ENCODE data around the gene B3GNT8. TPM values are rescaled to one million over a fixed set of nuclear protein-coding genes. Genes with fewer than 3 reads are reported as not detected.

The B3GNT8 gene
- total and polyA plus RNA-seq, 9 of the 15 experiments (the other 6 are each of a cell fraction or from before 2014, with no cell fraction given) = 0.11 to 2.9 (median 0.65) TPM; not detected in 2

DNA sequence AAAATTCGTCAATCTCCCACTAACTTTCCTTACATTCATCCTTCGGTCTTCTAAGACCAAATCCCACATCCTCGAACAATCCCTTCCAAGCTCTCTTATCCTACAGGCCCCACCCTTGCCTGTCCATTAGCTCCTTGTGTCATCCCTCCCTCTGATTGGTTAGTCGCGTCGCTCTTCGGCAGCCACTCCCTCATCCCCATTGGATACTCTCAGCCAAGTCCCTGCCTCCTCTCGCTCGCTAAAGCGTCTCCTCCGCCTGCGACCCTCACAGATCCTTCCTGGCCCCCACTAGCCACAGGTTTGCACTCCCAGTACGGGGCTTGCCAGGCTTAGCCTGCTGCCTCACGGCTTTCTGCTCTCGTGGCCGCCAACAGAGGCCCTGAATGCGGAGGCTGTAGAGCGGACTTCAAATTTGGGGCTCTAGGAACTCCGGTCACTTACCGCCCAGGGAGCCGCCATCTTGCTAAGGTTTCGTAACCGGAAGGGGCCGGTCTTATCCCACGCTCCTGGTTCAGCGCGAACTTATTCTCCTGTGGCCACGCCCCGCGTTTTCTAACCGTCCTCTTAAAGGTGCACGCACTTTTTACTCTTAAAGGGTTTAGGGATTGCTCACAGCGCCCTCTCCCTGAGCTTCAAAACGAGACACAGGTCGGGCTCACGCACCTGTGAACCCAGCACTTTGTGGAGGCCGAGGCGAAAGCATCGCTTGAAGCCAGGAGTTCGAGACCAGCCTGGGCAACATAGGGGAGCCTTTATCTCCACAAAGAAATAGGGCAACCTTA, 12.5 kb upstream of the B3GNT8 start, which contains the start of gene DMAC2 (continued):
- TF ChIP-seq, protein P1, sequence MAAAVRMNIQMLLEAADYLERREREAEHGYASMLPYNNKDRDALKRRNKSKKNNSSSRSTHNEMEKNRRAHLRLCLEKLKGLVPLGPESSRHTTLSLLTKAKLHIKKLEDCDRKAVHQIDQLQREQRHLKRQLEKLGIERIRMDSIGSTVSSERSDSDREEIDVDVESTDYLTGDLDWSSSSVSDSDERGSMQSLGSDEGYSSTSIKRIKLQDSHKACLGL (CRISPR knock-in tag; IDR thresholded peaks at IDR 0.05; ENCODE audit: borderline replicate concordance, poor library complexity, severe bottlenecking) = peak; percentile 53
- no peak for TF ChIP-seq KDM1A (IDR thresholded peaks at IDR 0.05)
- TF ChIP-seq SAFB (IDR thresholded peaks at IDR 0.05; ENCODE audit: borderline replicate concordance, low read depth, low read length) = no peak
- TF ChIP-seq, protein P2, sequence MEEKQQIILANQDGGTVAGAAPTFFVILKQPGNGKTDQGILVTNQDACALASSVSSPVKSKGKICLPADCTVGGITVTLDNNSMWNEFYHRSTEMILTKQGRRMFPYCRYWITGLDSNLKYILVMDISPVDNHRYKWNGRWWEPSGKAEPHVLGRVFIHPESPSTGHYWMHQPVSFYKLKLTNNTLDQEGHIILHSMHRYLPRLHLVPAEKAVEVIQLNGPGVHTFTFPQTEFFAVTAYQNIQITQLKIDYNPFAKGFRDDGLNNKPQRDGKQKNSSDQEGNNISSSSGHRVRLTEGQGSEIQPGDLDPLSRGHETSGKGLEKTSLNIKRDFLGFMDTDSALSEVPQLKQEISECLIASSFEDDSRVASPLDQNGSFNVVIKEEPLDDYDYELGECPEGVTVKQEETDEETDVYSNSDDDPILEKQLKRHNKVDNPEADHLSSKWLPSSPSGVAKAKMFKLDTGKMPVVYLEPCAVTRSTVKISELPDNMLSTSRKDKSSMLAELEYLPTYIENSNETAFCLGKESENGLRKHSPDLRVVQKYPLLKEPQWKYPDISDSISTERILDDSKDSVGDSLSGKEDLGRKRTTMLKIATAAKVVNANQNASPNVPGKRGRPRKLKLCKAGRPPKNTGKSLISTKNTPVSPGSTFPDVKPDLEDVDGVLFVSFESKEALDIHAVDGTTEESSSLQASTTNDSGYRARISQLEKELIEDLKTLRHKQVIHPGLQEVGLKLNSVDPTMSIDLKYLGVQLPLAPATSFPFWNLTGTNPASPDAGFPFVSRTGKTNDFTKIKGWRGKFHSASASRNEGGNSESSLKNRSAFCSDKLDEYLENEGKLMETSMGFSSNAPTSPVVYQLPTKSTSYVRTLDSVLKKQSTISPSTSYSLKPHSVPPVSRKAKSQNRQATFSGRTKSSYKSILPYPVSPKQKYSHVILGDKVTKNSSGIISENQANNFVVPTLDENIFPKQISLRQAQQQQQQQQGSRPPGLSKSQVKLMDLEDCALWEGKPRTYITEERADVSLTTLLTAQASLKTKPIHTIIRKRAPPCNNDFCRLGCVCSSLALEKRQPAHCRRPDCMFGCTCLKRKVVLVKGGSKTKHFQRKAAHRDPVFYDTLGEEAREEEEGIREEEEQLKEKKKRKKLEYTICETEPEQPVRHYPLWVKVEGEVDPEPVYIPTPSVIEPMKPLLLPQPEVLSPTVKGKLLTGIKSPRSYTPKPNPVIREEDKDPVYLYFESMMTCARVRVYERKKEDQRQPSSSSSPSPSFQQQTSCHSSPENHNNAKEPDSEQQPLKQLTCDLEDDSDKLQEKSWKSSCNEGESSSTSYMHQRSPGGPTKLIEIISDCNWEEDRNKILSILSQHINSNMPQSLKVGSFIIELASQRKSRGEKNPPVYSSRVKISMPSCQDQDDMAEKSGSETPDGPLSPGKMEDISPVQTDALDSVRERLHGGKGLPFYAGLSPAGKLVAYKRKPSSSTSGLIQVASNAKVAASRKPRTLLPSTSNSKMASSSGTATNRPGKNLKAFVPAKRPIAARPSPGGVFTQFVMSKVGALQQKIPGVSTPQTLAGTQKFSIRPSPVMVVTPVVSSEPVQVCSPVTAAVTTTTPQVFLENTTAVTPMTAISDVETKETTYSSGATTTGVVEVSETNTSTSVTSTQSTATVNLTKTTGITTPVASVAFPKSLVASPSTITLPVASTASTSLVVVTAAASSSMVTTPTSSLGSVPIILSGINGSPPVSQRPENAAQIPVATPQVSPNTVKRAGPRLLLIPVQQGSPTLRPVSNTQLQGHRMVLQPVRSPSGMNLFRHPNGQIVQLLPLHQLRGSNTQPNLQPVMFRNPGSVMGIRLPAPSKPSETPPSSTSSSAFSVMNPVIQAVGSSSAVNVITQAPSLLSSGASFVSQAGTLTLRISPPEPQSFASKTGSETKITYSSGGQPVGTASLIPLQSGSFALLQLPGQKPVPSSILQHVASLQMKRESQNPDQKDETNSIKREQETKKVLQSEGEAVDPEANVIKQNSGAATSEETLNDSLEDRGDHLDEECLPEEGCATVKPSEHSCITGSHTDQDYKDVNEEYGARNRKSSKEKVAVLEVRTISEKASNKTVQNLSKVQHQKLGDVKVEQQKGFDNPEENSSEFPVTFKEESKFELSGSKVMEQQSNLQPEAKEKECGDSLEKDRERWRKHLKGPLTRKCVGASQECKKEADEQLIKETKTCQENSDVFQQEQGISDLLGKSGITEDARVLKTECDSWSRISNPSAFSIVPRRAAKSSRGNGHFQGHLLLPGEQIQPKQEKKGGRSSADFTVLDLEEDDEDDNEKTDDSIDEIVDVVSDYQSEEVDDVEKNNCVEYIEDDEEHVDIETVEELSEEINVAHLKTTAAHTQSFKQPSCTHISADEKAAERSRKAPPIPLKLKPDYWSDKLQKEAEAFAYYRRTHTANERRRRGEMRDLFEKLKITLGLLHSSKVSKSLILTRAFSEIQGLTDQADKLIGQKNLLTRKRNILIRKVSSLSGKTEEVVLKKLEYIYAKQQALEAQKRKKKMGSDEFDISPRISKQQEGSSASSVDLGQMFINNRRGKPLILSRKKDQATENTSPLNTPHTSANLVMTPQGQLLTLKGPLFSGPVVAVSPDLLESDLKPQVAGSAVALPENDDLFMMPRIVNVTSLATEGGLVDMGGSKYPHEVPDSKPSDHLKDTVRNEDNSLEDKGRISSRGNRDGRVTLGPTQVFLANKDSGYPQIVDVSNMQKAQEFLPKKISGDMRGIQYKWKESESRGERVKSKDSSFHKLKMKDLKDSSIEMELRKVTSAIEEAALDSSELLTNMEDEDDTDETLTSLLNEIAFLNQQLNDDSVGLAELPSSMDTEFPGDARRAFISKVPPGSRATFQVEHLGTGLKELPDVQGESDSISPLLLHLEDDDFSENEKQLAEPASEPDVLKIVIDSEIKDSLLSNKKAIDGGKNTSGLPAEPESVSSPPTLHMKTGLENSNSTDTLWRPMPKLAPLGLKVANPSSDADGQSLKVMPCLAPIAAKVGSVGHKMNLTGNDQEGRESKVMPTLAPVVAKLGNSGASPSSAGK (IDR thresholded peaks at IDR 0.05) = peak; percentile 46; the same call in 1 of the 2 replicates
- TF ChIP-seq, protein P3, sequence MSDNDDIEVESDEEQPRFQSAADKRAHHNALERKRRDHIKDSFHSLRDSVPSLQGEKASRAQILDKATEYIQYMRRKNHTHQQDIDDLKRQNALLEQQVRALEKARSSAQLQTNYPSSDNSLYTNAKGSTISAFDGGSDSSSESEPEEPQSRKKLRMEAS (CRISPR knock-in tag; IDR thresholded peaks at IDR 0.05) = peak; percentile 56; the same call in 1 of the 2 replicates
- TF ChIP-seq, protein P4, sequence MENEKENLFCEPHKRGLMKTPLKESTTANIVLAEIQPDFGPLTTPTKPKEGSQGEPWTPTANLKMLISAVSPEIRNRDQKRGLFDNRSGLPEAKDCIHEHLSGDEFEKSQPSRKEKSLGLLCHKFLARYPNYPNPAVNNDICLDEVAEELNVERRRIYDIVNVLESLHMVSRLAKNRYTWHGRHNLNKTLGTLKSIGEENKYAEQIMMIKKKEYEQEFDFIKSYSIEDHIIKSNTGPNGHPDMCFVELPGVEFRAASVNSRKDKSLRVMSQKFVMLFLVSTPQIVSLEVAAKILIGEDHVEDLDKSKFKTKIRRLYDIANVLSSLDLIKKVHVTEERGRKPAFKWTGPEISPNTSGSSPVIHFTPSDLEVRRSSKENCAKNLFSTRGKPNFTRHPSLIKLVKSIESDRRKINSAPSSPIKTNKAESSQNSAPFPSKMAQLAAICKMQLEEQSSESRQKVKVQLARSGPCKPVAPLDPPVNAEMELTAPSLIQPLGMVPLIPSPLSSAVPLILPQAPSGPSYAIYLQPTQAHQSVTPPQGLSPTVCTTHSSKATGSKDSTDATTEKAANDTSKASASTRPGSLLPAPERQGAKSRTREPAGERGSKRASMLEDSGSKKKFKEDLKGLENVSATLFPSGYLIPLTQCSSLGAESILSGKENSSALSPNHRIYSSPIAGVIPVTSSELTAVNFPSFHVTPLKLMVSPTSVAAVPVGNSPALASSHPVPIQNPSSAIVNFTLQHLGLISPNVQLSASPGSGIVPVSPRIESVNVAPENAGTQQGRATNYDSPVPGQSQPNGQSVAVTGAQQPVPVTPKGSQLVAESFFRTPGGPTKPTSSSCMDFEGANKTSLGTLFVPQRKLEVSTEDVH (IDR thresholded peaks at IDR 0.05; ENCODE audit: low read depth, partially characterized antibody) = no peak
- TF ChIP-seq U2AF1 (optimal IDR thresholded peaks at IDR 0.05; ENCODE audit: low read depth, low read length) = no peak
- peak; percentile 75; the same call in 1 of the 2 replicates for TF ChIP-seq CTBP1 (IDR thresholded peaks at IDR 0.05; ENCODE audit: borderline replicate concordance)
- no peak for TF ChIP-seq RAD51 (IDR thresholded peaks at IDR 0.05; ENCODE audit: borderline replicate concordance, low read depth)
- peak; percentile 42; the same call in 1 of the 2 replicates for TF ChIP-seq TRIM28 (IDR thresholded peaks at IDR 0.05)
- TF ChIP-seq ZNF354B (CRISPR knock-in tag; IDR thresholded peaks at IDR 0.05) = no peak
- no peak for TF ChIP-seq ZNF165 (CRISPR knock-in tag; IDR thresholded peaks at IDR 0.05; ENCODE audit: borderline replicate concordance)

Data from K562 (cell line).